K562 (cell line): ENCODE data around the gene FSCN2. TPM values are rescaled to one million over a fixed set of nuclear protein-coding genes. Genes with fewer than 3 reads are reported as not detected.
A peak's percentile ranks its signal among the peaks of the same experiment; 100 is the strongest.

Experiments used
- DDX20 ChIP-seq: fragments of 450-650 bp; IDR thresholded peaks from 2 replicates; pipeline ENCODE4 v1.6.1; 2016; ENCODE audit warnings: missing genetic modification characterization, low read depth, mild to moderate bottlenecking, missing compliant biosample characterization, moderate library complexity
- DPF2 ChIP-seq: fragments of 450-650 bp; IDR thresholded peaks from 2 replicates; pipeline ENCODE4 v1.6.1; 2016
- HDAC1 ChIP-seq, 2 experiments: fragments of 450-650 bp; IDR thresholded peaks; 2 replicates each; pipeline ENCODE4 v1.6.1; 2016 to 2017; ENCODE audit warnings: inconsistent platforms in 1 of 2, mild to moderate bottlenecking in 1 of 2, moderate library complexity in 1 of 2
- HNRNPH1 ChIP-seq: fragments of 200-400 bp; formaldehyde crosslinking; optimal IDR thresholded peaks from 2 replicates; pipeline ENCODE3; 2017; ENCODE audit warnings: low read depth, mild to moderate bottlenecking, low read length, moderate library complexity
- KLF6 ChIP-seq: fragments of 250-450 bp; sonication (Bioruptor Pico); IDR thresholded peaks from 2 replicates; pipeline ENCODE4 v1.4.0; 2020; ENCODE audit warnings: mild to moderate bottlenecking, moderate library complexity, borderline replicate concordance
- NCOR1 ChIP-seq: fragments of 450-650 bp; IDR thresholded peaks from 2 replicates; pipeline ENCODE4 v1.6.1; 2016; ENCODE audit warnings: mild to moderate bottlenecking, moderate library complexity
- PPARD ChIP-seq: fragments of 250-450 bp; sonication (Bioruptor Pico); IDR thresholded peaks from 2 replicates; pipeline ENCODE4 v1.8.0; 2022; ENCODE audit warnings: inconsistent platforms, mild to moderate bottlenecking, moderate library complexity
- PTTG1 ChIP-seq: fragments of 450-650 bp; IDR thresholded peaks from 2 replicates; pipeline ENCODE4 v1.6.1; 2016; ENCODE audit warnings: low read depth, mild to moderate bottlenecking, missing genetic modification characterization, missing compliant biosample characterization
- RBFOX2 ChIP-seq: fragments of 200-400 bp; formaldehyde crosslinking; IDR thresholded peaks from 2 replicates; pipeline ENCODE4 v1.6.1; 2017; ENCODE audit warnings: low read depth, mild to moderate bottlenecking, low read length, moderate library complexity
- RBM14 ChIP-seq: fragments of 200-400 bp; formaldehyde crosslinking; IDR thresholded peaks from 2 replicates; pipeline ENCODE4 v1.6.1; 2018; ENCODE audit warnings: low read depth, mild to moderate bottlenecking, low read length, moderate library complexity, borderline replicate concordance; ENCODE audit not compliant: insufficient read depth
- RBM22 ChIP-seq: fragments of 200-400 bp; formaldehyde crosslinking; IDR thresholded peaks from 2 replicates; pipeline ENCODE4 v1.6.1; 2018; ENCODE audit warnings: low read length, low read depth; ENCODE audit not compliant: poor library complexity, severe bottlenecking
- SIX5 ChIP-seq, 2 experiments: IDR thresholded peaks; 2 replicates each; pipeline ENCODE4 v1.6.1; 2011; ENCODE audit warnings: low read length in 2 of 2, borderline replicate concordance in 1 of 2, low read depth in 1 of 2, mild to moderate bottlenecking in 1 of 2, moderate library complexity in 1 of 2; ENCODE audit not compliant: insufficient read depth in 1 of 2
- STAT5A ChIP-seq: IDR thresholded peaks from 2 replicates; pipeline ENCODE4 v1.6.1; 2012; ENCODE audit warnings: low read length, inconsistent platforms, borderline replicate concordance
- ZNF57 ChIP-seq: fragments of 450-650 bp; formaldehyde crosslinking; IDR thresholded peaks from 2 replicates; pipeline ENCODE4 v1.4.0; 2020; ENCODE audit warnings: mild to moderate bottlenecking, moderate library complexity
- polyA plus RNA-seq, 8 experiments: library from polyadenylated mRNA; depleted of rRNA in 4 of 8; stranded (reverse) in 5 of 8; unstranded in 3 of 8; fragments of >200 nt; fragmentation: Nextera tagmentation in 2 of 8; fragmentation: Illumina TruSeq in 1 of 8; extraction: Ambion mirVana in 2 of 8; extraction: Trizol in 1 of 8; gene quantifications; 2 replicates each; pipeline versions ENCODE4 v1.2.1 to v1.2.3, GENCODE V29; 2011 to 2014; ENCODE audit warnings: inconsistent platforms in 1 of 8, missing spikeins in 1 of 8
- total RNA-seq, 7 experiments: library from RNA; depleted of rRNA in 6 of 7; stranded (reverse); fragments of >200 nt in 6 of 7; fragmentation: Illumina TruSeq in 2 of 7; extraction: Trizol in 2 of 7; gene quantifications; 2 replicates each; pipeline versions ENCODE4 v1.2.1 to v1.2.3, GENCODE V29; 2011 to 2021; ENCODE audit warnings: low replicate concordance in 1 of 7
- TF ChIP-seq, protein P1 (sequence below): fragments of 450-650 bp; formaldehyde crosslinking; IDR thresholded peaks from 2 replicates; pipeline ENCODE4 v1.4.0; 2020; ENCODE audit warnings: mild to moderate bottlenecking, moderate library complexity
- TF ChIP-seq, protein P2 (sequence below): fragments of 250-450 bp; sonication (Bioruptor Pico); IDR thresholded peaks from 2 replicates; pipeline ENCODE4 v1.5.0; 2021; ENCODE audit warnings: mild to moderate bottlenecking, borderline replicate concordance
- TF ChIP-seq, protein P3 (sequence below): fragments of 450-650 bp; formaldehyde crosslinking; conservative IDR thresholded peaks from 2 replicates; pipeline ENCODE4 v1.4.0; 2022; ENCODE audit warnings: mild to moderate bottlenecking, missing genetic modification characterization
- TF ChIP-seq, protein P4 (sequence below): sonication (generic); formaldehyde crosslinking; IDR thresholded peaks from 2 replicates; pipeline ENCODE4 v1.8.0; 2022; ENCODE audit warnings: mild to moderate bottlenecking, missing genetic modification reagents

Gene FSCN2
- total and polyA plus RNA-seq, 9 of the 15 experiments (the other 6 are each of a cell fraction or from before 2014, with no cell fraction given), result 0.08 TPM; not detected in 8

DNA sequence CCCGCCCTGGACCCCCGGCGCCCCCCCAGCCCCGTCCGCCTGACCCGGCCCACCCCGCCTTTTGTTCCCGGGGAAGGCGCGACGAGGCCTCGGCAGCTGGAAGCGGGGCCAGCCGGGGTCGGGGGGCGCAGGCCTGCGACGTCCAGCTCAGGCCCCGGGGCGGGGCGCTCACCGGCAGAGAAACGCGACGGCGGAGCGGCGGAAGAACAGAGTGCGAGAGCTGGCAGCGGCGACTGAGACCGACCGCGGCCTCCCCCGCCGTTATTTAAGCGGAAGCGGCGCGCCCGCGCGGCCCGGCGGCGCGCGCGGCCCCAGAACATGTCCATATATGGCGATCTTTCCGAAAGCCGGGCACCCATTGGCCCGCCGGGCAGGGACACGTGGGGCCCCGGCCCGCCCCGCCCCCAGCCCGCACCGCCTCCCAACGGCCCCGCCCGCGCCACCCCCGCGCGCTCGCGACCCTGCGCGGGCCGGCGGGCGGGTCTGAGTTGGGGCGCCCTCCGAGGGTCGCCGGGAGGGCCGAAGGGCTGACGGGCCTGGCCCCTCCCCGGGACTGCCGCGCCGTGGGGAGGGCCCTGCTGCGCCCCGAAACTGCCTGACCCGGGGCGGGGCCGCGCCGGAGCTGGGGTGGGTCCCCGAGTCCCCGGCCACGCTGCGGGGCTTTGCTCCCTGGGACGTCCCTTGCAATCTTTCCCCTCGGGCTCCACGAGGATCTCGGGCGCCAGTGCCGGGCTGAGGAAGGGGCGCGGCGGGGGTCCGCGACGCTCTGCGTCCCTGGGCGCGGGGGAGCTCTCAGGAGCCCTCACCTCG is 15.4 kb upstream of the FSCN2 start, which contains the start of gene ACTG1 (continued):
- TF ChIP-seq PTTG1 (tag) (no peak), ZNF57 (no peak), DPF2 (no peak), DDX20 (tag) (no peak), RBFOX2 (peak; percentile 86), PPARD (CRISPR knock-in tag) (no peak), SIX5 (IDR thresholded peaks at IDR 0.05; ENCODE audit: borderline replicate concordance in 1 of 2, insufficient read depth in 1 of 2, low read depth in 1 of 2, low read length in 2 of 2) (no peak), RBM14 (no peak; the same call in 1 of the 2 replicates), NCOR1 (peak; percentile 61), KLF6 (CRISPR knock-in tag) (no peak), STAT5A (no peak), RBM22 (no peak), HDAC1 (IDR thresholded peaks at IDR 0.05) (no peak), HNRNPH1 (no peak)
- TF ChIP-seq, protein P1, sequence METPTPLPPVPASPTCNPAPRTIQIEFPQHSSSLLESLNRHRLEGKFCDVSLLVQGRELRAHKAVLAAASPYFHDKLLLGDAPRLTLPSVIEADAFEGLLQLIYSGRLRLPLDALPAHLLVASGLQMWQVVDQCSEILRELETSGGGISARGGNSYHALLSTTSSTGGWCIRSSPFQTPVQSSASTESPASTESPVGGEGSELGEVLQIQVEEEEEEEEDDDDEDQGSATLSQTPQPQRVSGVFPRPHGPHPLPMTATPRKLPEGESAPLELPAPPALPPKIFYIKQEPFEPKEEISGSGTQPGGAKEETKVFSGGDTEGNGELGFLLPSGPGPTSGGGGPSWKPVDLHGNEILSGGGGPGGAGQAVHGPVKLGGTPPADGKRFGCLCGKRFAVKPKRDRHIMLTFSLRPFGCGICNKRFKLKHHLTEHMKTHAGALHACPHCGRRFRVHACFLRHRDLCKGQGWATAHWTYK, result peak; percentile 40; the same call in 1 of the 2 replicates
- TF ChIP-seq, protein P2, sequence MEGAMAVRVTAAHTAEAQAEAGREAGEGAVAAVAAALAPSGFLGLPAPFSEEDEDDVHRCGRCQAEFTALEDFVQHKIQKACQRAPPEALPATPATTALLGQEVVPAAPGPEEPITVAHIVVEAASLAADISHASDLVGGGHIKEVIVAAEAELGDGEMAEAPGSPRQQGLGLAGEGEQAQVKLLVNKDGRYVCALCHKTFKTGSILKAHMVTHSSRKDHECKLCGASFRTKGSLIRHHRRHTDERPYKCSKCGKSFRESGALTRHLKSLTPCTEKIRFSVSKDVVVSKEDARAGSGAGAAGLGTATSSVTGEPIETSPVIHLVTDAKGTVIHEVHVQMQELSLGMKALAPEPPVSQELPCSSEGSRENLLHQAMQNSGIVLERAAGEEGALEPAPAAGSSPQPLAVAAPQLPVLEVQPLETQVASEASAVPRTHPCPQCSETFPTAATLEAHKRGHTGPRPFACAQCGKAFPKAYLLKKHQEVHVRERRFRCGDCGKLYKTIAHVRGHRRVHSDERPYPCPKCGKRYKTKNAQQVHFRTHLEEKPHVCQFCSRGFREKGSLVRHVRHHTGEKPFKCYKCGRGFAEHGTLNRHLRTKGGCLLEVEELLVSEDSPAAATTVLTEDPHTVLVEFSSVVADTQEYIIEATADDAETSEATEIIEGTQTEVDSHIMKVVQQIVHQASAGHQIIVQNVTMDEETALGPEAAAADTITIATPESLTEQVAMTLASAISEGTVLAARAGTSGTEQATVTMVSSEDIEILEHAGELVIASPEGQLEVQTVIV, result no peak
- TF ChIP-seq, protein P3, sequence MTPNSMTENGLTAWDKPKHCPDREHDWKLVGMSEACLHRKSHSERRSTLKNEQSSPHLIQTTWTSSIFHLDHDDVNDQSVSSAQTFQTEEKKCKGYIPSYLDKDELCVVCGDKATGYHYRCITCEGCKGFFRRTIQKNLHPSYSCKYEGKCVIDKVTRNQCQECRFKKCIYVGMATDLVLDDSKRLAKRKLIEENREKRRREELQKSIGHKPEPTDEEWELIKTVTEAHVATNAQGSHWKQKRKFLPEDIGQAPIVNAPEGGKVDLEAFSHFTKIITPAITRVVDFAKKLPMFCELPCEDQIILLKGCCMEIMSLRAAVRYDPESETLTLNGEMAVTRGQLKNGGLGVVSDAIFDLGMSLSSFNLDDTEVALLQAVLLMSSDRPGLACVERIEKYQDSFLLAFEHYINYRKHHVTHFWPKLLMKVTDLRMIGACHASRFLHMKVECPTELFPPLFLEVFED (CRISPR knock-in tag), result no peak
- TF ChIP-seq, protein P4, sequence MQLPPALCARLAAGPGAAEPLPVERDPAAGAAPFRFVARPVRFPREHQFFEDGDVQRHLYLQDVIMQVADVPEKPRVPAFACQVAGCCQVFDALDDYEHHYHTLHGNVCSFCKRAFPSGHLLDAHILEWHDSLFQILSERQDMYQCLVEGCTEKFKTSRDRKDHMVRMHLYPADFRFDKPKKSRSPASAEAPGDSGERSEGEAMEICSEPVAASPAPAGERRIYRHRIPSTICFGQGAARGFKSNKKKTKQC, result peak; percentile 52; the same call in 1 of the 2 replicates
